Measurements from ENCODE around the gene PRR30.
"Not testable (repeated sequence)": the region's sequence is repeated elsewhere in the genome, so short reads cannot be mapped to it uniquely, and the experiment has no call there.

Gene PRR30
- total RNA-seq: 0 to 1.3 (median 0) reads per million in 17 experiments

GRCh38 chr2:27139310-27139709 lies at the start of gene PRR30:
Gene PRR30, minus strand, starts transcription at chr2:27139410. Its CDS starts 1,081 bp downstream, at chr2:27138329.
- DNase-seq: no peak

DNA sequence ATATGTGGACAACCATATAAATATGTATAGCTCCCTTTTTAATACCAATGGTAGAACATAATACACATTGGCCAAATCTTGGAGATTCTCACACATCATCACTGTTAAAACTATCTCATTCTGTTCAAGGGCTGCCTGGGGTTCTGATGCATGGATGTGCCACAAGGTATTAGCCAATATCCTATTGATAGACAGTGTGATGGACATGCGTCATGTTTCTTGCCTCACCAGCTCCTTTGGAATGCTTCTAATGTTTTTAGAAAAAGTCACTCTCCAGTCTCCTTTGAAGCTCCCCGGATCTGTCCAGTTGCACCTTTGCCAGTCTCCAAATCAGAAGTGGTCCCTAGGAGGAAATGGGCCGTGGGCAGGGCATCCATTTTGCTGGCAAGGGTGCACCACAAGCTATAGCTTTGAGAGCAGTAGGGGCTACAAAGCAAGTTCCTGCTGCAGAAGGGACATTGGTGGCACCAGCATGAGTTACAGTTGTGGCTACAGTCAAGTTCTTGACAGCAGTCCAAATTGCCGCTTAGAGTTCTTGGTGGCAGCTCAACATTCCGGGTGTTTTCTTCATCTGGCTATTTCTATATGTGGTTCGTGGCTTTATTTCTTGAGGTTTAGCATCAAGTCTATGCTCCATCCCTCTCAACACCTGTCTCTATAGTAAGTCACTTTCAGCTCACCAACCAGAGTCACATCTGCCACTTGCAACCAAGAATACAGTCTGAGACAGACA lies 47.6 kb upstream of the PRR30 start:
- DNase-seq: no peak

DNA sequence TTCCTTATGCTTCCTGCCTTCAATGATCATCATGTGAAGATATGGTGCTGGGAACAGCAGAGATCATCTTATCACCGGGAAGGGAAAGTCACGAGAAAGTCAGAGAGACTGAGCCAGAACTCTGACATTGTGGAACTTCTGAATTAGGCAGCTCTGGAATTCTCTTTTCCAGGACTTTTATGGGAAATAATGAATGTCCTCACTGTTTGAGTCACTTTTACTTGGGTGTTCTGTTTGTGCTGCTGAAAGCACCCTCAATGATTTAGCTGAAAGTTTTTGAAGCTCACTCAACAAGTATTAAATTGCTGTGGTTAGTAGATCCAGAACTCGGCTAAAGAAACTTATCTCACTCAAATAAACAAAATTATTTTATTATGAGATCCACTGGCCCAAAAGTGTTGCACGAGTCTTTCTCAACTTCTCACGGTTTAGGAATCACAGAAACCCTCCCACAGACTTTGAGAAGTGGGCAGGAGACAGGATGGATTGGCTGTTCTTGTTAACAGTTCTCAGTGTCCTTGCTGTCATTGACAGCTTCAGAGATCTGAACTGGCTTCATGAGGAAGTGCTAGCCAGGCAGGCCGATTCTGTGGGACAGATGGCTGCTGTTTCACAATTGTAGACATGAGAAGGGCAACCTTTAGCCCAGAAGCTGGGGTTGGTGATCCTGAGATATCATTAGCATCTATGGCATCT lies 46.3 kb upstream of the PRR30 start:
- peak; percentile 82 to 92 (median 88) for DNase-seq

GRCh38 chr2:27184115-27184514 lies 44.9 kb upstream of the PRR30 start:
- DNase-seq: no peak

DNA sequence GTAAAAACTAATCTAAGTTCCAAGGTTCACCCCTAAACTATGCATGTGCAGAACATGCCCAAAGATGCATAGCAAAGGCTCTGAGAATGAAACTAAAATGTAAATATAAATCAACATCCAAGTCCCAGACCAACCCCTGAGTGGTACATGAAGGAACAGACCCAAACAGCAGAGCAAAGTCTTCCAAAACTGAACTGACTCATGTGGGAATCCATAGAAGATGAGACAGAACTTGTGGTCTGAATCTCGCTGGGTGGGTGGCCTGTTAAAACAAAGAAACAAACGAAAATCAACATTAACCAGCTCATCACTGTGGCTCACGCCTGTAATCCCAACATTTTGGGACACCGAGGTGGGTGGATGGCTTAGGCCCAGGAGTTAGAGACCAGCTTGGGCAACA lies 43.1 kb upstream of the PRR30 start:
- DNase-seq: no peak

- DNase-seq: no peak
Observed at GRCh38 chr2:27179344-27180000, 40.3 kb upstream of the PRR30 start.

DNA sequence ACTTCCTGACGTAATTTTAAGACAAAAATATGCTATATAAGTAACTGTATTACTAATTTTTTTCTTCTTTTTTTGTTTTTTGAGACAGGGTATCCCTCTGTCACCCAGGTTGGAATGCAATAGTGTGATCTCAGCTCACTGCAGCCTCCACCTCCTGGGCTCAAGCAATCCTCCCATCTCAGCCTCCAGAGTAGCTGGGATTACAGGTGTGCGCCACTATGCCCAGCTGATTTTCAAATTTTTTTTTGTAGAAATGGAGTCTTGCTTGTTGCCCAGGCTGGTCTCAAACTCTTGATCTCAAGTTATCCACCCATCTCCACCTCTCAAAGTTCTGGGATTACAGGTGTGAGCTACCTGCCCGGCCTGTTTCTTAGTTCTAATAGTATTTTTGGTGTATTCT lies 39.3 kb upstream of the PRR30 start:
- DNase-seq: no peak

DNA sequence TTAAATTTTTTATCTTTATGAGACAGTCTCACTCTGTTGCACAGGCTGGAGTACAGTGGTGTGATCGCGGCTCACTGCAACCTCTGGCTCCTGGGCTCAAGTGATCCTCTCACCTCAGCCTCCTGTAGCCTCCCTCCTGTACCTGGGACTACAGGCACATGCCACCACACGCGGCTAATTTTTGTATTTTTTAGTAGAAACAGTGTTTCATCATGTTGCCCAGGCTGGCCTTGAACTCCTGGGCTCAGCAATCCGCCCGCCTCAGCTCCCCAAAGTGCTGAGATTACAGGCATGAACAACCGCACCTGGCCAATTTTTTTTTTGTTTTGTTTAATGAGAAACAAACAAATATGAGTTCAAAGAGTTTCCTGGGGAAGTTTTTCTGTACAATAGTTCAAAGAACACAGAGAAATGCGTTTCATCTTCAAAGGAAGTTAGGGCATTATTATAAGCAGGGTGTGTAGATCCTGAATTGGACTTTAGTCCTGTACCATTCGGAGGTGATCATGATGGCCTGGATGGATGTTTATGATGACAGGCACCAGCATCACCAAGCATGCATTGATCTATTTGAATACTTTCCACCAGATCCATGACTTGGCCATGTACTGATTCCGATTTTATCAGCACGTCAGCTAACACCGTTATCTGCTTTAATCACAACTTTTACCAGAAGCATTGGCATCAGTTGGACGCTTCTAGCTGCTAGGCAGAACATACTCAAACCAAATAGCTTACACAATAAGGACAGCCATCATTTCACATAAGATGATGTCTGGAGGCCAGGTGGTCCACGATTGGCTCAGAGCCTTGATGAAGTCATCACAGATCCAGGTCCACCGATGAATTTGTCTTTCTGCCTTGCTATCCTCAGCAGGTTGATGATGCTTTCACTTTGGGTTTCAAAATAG lies 38.5 kb upstream of the PRR30 start:
- no peak for DNase-seq

GRCh38 chr2:27175781-27176180 lies 36.6 kb upstream of the PRR30 start:
- not testable (repeated sequence) for DNase-seq

- no peak for DNase-seq
Observed at GRCh38 chr2:27175330-27175729, 36.1 kb upstream of the PRR30 start.

DNA sequence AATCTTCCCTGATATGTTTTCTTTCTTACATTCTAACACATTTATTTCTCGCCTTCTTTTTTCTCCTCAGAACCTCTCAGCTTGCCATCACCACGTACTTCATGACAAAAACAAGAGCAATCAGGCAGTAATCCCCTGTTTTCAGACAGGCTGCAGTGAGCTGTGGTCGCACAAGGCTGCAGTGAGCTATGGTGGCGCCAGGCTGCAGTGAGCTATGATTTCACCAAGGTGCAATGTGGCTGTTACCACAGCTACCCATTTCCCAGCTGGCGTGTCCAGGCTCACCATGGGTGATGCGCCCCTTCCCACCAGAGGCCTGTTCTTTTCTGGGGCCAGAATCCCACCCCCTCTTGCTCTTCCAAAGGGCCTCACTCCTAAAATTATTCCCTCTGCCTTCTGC lies 35.4 kb upstream of the PRR30 start:
- DNase-seq: no peak

- DNase-seq: no peak
Observed at GRCh38 chr2:27171351-27171848, 32.2 kb upstream of the PRR30 start.

DNA sequence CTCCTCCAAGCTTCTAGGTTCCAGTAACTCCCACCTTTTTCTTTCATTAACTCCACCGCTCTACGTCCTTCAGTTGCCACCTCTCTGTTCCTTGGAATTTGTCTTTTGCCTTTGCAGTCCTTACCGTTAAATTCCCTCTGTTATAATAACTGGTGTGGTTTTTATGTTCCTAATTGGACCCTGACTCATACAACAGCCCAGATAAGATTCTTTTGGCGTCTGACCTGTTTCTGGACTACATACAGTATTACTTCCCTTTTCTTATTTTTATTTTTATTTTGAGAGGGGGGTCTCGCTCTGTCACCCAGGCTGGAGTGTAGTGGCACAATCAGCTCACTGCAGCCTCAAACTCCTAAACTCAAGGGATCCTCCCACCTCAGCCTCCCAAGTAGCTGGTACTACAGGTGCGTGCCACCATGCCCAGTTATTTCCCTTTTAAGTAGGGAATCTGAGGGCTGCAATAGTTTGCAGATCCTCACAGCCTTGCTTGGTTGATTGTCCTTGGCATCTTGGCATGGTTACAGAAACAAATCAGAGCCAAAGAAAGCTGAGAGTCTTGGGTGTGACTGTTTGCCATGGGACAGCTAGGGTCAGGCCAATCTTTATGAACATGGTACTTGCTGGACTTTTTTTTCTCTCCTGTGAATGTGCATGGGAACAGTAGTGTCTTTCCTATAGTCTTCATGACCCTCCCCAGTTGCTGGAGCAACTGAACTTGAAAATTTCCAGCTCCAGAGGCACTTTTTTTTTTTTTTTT lies 31.5 kb upstream of the PRR30 start:
- no peak for DNase-seq

- DNase-seq: no peak
Observed at GRCh38 chr2:27164960-27165763, 26.0 kb upstream of the PRR30 start.

GRCh38 chr2:27162151-27163121 lies 23.2 kb upstream of the PRR30 start:
- no peak for DNase-seq

GRCh38 chr2:27160191-27160590 lies 21.0 kb upstream of the PRR30 start:
- no peak for DNase-seq

DNA sequence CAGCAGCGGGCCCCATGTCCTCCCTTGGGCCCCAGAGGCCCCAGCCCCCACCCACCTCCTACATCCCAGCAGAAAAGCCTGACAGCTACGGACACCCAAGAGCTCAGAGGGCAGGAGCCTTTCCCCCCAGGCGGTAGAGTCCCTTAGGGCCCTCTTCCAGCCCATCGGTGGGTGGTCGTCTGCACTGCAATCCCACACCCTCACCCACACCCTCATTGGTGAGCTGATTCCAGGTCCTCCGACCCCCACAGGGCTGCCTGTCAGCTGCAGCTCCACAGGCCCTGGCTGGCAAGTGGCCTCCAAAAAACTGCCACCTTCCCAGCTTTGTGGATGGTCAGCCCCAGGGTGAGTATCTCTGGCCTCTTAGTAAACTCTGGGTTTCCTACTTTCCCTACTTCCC lies 20.1 kb upstream of the PRR30 start:
- no peak for DNase-seq

DNA sequence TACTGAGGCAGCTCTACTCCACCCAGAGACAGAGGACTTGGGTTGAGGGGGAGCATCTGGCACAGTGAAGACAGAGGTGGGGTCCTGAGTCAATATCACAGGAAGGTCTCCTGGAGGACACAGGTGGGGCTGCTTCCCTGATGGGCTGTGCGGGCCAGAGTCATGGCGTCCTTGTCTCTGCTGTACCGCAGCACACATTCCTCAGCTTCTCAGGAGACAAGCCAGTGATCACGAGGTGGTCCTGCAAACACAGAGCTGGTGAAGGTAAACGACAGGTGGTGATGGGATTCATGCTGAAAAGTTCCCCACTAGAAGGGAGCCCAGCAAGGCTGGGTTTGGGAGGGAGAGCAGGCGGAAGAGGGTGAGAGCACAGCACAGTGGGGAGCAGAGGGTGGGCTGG lies 19.3 kb upstream of the PRR30 start:
- DNase-seq: no peak

- no peak for DNase-seq
Observed at GRCh38 chr2:27155069-27155520, 15.9 kb upstream of the PRR30 start.
